Suprapubic skin (tissue), 4 donors: ENCODE results near the gene USP47.

Source experiments
- EP300 ChIP-seq: sonication (generic); formaldehyde crosslinking; IDR thresholded peaks from one replicate; pipeline ENCODE4 v1.6.1; 2017; ENCODE audit warnings: antibody characterized with exemption
- POLR2A ChIP-seq, 2 donors: fragments of 450-650 bp; IDR thresholded peaks; one replicate each; pipeline ENCODE4 v1.6.1; 2017; ENCODE audit warnings: antibody characterized with exemption in 2 of 2, mild to moderate bottlenecking in 2 of 2, moderate library complexity in 2 of 2
- POLR2AphosphoS5 ChIP-seq, 3 donors: sonication (generic); formaldehyde crosslinking; IDR thresholded peaks; one replicate each; pipeline ENCODE4 v1.6.1; 2017; ENCODE audit warnings: antibody characterized with exemption in 3 of 3
- TF ChIP-seq, protein P1 (sequence below), 2 donors: fragments of 200-600 bp in 1 of 2; fragments of 450-650 bp in 1 of 2; sonication (generic) in 1 of 2; IDR thresholded peaks; one replicate each; pipeline ENCODE4 v1.5.1; 2016 to 2019; ENCODE audit warnings: antibody characterized with exemption in 2 of 2, mild to moderate bottlenecking in 1 of 2, moderate library complexity in 1 of 2

- TF ChIP-seq, protein P1, sequence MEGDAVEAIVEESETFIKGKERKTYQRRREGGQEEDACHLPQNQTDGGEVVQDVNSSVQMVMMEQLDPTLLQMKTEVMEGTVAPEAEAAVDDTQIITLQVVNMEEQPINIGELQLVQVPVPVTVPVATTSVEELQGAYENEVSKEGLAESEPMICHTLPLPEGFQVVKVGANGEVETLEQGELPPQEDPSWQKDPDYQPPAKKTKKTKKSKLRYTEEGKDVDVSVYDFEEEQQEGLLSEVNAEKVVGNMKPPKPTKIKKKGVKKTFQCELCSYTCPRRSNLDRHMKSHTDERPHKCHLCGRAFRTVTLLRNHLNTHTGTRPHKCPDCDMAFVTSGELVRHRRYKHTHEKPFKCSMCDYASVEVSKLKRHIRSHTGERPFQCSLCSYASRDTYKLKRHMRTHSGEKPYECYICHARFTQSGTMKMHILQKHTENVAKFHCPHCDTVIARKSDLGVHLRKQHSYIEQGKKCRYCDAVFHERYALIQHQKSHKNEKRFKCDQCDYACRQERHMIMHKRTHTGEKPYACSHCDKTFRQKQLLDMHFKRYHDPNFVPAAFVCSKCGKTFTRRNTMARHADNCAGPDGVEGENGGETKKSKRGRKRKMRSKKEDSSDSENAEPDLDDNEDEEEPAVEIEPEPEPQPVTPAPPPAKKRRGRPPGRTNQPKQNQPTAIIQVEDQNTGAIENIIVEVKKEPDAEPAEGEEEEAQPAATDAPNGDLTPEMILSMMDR (IDR thresholded peaks at IDR 0.05), result no peak
- no peak for TF ChIP-seq POLR2A (IDR thresholded peaks at IDR 0.05)
- TF ChIP-seq POLR2AphosphoS5 (IDR thresholded peaks at IDR 0.05), result no peak
- no peak for TF ChIP-seq EP300
These were observed 30.2 kb downstream of the USP47 start for GRCh38 chr11:11871991-11872401.
